Neuronal stem cell (in vitro differentiated cells): ENCODE measurements around the gene CUEDC2.

Experiments used
- DNase-seq: peaks from one replicate; pipeline ENCODE4 v3.0.0-alpha.2; 2013; ENCODE audit warnings: low spot score
- H2AFZ ChIP-seq: one replicate; pipeline ENCODE4 v1.6.1; 2013; ENCODE audit warnings: mild to moderate bottlenecking, low read length, inconsistent platforms
- H2AK5ac ChIP-seq: 2 replicates; pipeline ENCODE4 v1.6.1; 2013; ENCODE audit warnings: low read depth, mild to moderate bottlenecking, inconsistent platforms, low read length, moderate library complexity, mixed read lengths
- H2BK120ac ChIP-seq: 2 replicates; pipeline ENCODE4 v1.6.1; 2013; ENCODE audit warnings: low read depth, mild to moderate bottlenecking, inconsistent platforms, low read length, moderate library complexity, mixed read lengths
- H2BK12ac ChIP-seq: one replicate; pipeline ENCODE4 v1.6.1; 2013; ENCODE audit warnings: low read length, inconsistent platforms
- H2BK15ac ChIP-seq: 2 replicates; pipeline ENCODE4 v1.6.1; 2013; ENCODE audit warnings: mild to moderate bottlenecking, low read length, inconsistent platforms, mixed read lengths
- H2BK5ac ChIP-seq: one replicate; pipeline ENCODE4 v1.6.1; 2013; ENCODE audit warnings: inconsistent platforms, mild to moderate bottlenecking, low read length, moderate library complexity
- H3K14ac ChIP-seq: one replicate; pipeline ENCODE4 v1.6.1; 2013; ENCODE audit warnings: low read length, inconsistent platforms
- H3K18ac ChIP-seq: 2 replicates; pipeline ENCODE4 v1.6.1; 2013; ENCODE audit warnings: low read length, inconsistent platforms
- H3K23ac ChIP-seq: 2 replicates; pipeline ENCODE4 v1.6.1; 2013; ENCODE audit warnings: low read depth, mild to moderate bottlenecking, mixed read lengths, low read length, inconsistent platforms; ENCODE audit not compliant: poor library complexity
- H3K27ac ChIP-seq: replicated peaks from 3 replicates; pipeline ENCODE4 v1.5.1; 2013; ENCODE audit warnings: low read length, inconsistent platforms
- H3K27me3 ChIP-seq, 3 experiments: 2 replicates each; pipeline ENCODE4 v1.6.1; 2013; ENCODE audit warnings: low read length in 3 of 3, mild to moderate bottlenecking in 2 of 3, inconsistent platforms in 1 of 3, low read depth in 1 of 3, mixed read lengths in 1 of 3, moderate library complexity in 1 of 3; ENCODE audit not compliant: control insufficient read depth in 3 of 3, insufficient read depth in 3 of 3
- H3K36me3 ChIP-seq, 2 donors: replicated peaks in 1 of 2; 2 replicates each; pipeline ENCODE4 v1.6.1; 2013; ENCODE audit warnings: low read length in 2 of 2; ENCODE audit not compliant: control insufficient read depth in 2 of 2, insufficient read depth in 2 of 2
- H3K4ac ChIP-seq: 2 replicates; pipeline ENCODE4 v1.6.1; 2013; ENCODE audit warnings: inconsistent platforms, mild to moderate bottlenecking, low read length, moderate library complexity
- H3K4me1 ChIP-seq, 2 donors: 1 replicate in 1 of 2; 2 replicates in 1 of 2; pipeline ENCODE4 v1.6.1; 2013; ENCODE audit warnings: low read length in 2 of 2, low read depth in 1 of 2; ENCODE audit not compliant: control insufficient read depth in 2 of 2, insufficient read depth in 1 of 2
- H3K4me2 ChIP-seq: one replicate; pipeline ENCODE4 v1.6.1; 2013; ENCODE audit warnings: mild to moderate bottlenecking, low read length, inconsistent platforms; ENCODE audit not compliant: insufficient read depth, poor library complexity, severe bottlenecking
- H3K4me3 ChIP-seq, 2 donors: 2 replicates each; pipeline ENCODE4 v1.5.1; 2013; ENCODE audit warnings: low read length in 2 of 2, mild to moderate bottlenecking in 2 of 2, inconsistent platforms in 1 of 2, moderate library complexity in 1 of 2
- H3K79me1 ChIP-seq: one replicate; pipeline ENCODE4 v1.6.1; 2013; ENCODE audit warnings: low read depth, mild to moderate bottlenecking, inconsistent platforms, low read length, moderate library complexity
- H3K9ac ChIP-seq: one replicate; pipeline ENCODE4 v1.6.1; 2013; ENCODE audit warnings: mild to moderate bottlenecking, low read depth, low read length, inconsistent platforms; ENCODE audit not compliant: poor library complexity
- H3K9me3 ChIP-seq, 2 donors: replicated peaks in 1 of 2; 2 replicates each; pipeline versions ENCODE3 to v1.6.1; 2013; ENCODE audit warnings: low read length in 2 of 2, mild to moderate bottlenecking in 2 of 2, inconsistent platforms in 1 of 2, low read depth in 1 of 2, mixed read lengths in 1 of 2, moderate library complexity in 1 of 2; ENCODE audit not compliant: control insufficient read depth in 2 of 2, insufficient read depth in 1 of 2
- H4K8ac ChIP-seq: one replicate; pipeline ENCODE4 v1.6.1; 2013; ENCODE audit warnings: low read depth, mild to moderate bottlenecking, inconsistent platforms, low read length, moderate library complexity
- H4K91ac ChIP-seq: one replicate; pipeline ENCODE4 v1.6.1; 2013; ENCODE audit warnings: low read length, low read depth, mild to moderate bottlenecking, inconsistent platforms; ENCODE audit not compliant: poor library complexity
- WGBS, 2 donors: extraction: QIAGEN DNeasy Blood & Tissue Kit; methylation state at CpG; one replicate each; pipeline ENCODE4 v1.1.7; 2013; ENCODE audit warnings: missing lambda C conversion rate in 2 of 2, mixed read lengths in 1 of 2; ENCODE audit not compliant: insufficient read length in 2 of 2, insufficient replicate concordance in 1 of 2; ENCODE audit errors: extremely low coverage in 2 of 2; 5-methylcytosine and 5-hydroxymethylcytosine counted together

Gene CUEDC2

DNA sequence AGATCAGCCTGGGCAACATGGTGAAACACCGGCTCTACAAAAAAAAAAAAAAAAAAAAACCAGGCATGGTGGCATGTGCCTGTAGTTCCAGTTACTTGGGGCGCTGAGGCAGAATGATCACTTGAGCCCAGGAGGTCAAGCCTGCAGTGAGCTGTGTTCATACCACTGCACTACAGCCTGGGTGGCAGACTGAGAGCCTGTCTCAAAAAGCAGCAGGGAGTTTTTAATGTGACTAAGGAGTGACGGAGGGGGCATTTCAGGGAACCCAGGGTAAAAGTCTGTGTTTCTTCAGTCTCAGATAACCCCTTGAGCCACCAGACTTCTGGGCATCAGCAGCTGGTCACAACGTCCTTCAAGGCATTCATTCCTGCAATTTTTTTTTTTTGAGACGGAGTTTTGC, 21.1 kb upstream of the CUEDC2 start:
- Histone ChIP-seq H3K9ac (no peak overlapping the region), H3K23ac (no peak overlapping the region), H2BK12ac (no peak overlapping the region), H2BK15ac (no peak overlapping the region), H3K4me2 (no peak overlapping the region), H2BK5ac (no peak overlapping the region), H2BK120ac (no peak overlapping the region), H3K18ac (no peak overlapping the region), H3K4me1 (peaks cover 7 to 20% of the 10 kb centered on the region in 2 donors), H3K9me3 (no peaks in the 10 kb centered on the region), H4K8ac (no peak overlapping the region), H2AFZ (no peak overlapping the region), H2AK5ac (no peak overlapping the region), H3K27ac (no peak overlapping the region), H3K36me3 (peaks cover 0 to 4% of the 10 kb centered on the region in 2 donors), H3K4ac (no peak overlapping the region), H4K91ac (no peak overlapping the region), H3K27me3 (peaks cover 0 to 7% (median 2%) of the 10 kb centered on the region in 3 experiments), H3K14ac (no peak overlapping the region), H3K4me3 (no peak overlapping the region), H3K79me1 (no peaks in the 10 kb centered on the region)
- WGBS, 2 donors = no CpG with 5 or more reads among the region's 5 CpGs
- DNase-seq = no peak

DNA sequence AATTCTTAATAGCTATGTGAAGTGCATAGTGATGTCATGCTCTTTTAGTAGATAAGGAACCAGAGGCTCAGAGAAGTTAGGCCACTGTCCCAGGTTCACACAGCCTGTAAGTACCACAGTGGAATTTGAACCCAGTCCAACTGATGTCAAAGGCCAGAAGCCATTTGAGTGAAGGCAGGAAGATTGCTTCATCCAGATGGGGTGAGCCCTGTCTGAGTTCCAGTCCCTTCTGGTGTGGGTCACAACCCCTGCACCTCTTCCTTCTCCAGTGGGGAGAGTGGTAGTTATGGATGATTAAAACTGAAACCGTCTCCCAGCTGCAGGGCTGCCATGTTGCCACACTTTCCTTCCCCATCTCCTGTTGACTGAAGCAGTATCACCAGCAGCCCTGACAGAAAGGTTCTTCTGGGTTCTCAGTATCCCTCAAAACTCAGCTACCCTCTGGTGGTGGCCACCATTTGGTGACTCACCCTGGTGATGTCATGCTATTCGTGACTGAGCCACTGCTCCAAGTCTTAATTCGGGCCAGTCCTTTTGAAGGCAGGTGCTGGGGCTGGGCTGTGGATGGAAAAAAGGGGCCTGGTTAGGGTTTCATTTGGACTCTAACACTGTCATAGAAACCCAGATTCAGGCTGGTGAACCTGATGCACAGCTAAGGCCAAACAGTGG, 20.4 kb upstream of the CUEDC2 start:
- no CpG with 5 or more reads among the region's 3 CpGs for WGBS, 2 donors
- Histone ChIP-seq H3K9ac (no peak overlapping the region), H3K14ac (no peak overlapping the region), H4K8ac (no peak overlapping the region), H2BK120ac (no peak overlapping the region), H4K91ac (no peak overlapping the region), H3K27me3 (peaks cover 0 to 7% (median 2%) of the 10 kb centered on the region in 3 experiments), H2BK5ac (no peak overlapping the region), H3K18ac (no peak overlapping the region), H3K79me1 (no peaks in the 10 kb centered on the region), H2BK15ac (no peak overlapping the region), H3K36me3 (peaks cover 0 to 4% of the 10 kb centered on the region in 2 donors), H2AFZ (no peak overlapping the region), H3K4me3 (no peak overlapping the region), H3K4me2 (no peak overlapping the region), H2BK12ac (no peak overlapping the region), H3K27ac (no peak overlapping the region), H3K4ac (no peak overlapping the region), H3K9me3 (no peaks in the 10 kb centered on the region), H3K23ac (no peak overlapping the region), H2AK5ac (no peak overlapping the region), H3K4me1 (peaks cover 7 to 20% of the 10 kb centered on the region in 2 donors)
- no peak for DNase-seq

DNA sequence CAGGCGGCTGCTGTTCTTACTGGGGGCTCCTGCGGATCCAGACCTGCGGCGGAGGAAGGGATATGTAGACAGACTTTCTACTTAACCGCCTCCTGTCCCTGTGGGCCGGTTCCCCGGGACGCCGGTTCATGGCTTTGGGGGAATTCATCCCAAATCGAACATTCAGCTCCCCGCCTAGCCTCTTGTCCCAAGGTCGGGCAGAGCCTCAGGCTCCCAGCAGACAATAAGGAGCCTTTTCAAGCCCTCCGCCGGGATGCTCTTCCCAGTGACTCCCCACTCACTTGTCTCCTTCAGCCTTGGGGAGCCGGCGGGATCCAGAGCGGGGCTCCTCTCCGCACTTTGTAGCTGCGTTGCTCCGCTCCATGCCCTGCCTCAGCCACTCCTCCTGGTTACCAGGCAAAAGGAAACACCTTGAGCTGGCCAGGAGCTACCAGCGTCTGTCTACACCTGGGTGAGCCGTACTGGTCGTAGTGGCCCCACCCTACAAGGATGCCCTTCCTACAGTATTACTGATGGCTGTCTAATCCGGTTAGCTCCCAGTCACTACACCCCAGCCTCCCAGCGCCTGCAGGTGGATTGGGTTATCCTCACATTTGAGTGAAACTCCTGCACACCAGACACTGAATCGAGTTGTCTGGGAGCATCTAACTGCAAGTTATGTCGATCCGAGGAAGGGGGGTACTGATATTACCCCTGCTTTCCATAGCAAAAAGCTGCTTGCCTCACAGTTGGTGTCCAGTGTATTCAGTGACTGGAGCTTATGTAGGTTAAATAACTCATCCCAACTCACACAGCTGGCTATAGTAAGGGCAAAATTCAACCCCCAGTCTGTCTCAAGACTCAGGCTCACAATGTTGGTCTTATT, 19.0 kb upstream of the CUEDC2 start, which contains the start of gene C10orf95:
Gene C10orf95, minus strand, starts transcription at position 439 of the 865 bp plus-strand sequence. CDS start 450 bp downstream, outside the sequence.
- peak within 1 kb of the TSS; percentile 90 for H3K9ac ChIP-seq
- H3K18ac ChIP-seq = peak within 1 kb of the TSS; percentile 94
- no peaks in the 10 kb centered on the region for H3K9me3 ChIP-seq
- H2BK12ac ChIP-seq = no peak within 1 kb of the TSS
- DNase-seq = no peak
- no peak within 1 kb of the TSS for H2BK15ac ChIP-seq
- peaks cover 7 to 20% of the 10 kb centered on the region in 2 donors for H3K4me1 ChIP-seq
- H2BK5ac ChIP-seq = peak within 1 kb of the TSS; percentile 3
- peak within 1 kb of the TSS; percentile 76 for H3K23ac ChIP-seq
- peak within 1 kb of the TSS; percentile 61 for H2BK120ac ChIP-seq
- no peak within 1 kb of the TSS for H4K91ac ChIP-seq
- peak within 1 kb of the TSS; percentile 21 for H3K14ac ChIP-seq
- H3K79me1 ChIP-seq = no peaks in the 10 kb centered on the region
- no peak within 1 kb of the TSS for H3K4ac ChIP-seq
- WGBS, 2 donors = no CpG with 5 or more reads among the region's 28 CpGs
- H3K4me2 ChIP-seq = peak within 1 kb of the TSS; percentile 95
- peak within 1 kb of the TSS; percentile 93 for H2AFZ ChIP-seq
- H3K27ac ChIP-seq = no peak within 1 kb of the TSS
- H3K36me3 ChIP-seq = peaks cover 0 to 4% of the 10 kb centered on the region in 2 donors
- peak within 1 kb of the TSS; percentile 73 to 80 for H3K4me3 ChIP-seq
- H3K27me3 ChIP-seq = peaks cover 0 to 7% (median 2%) of the 10 kb centered on the region in 3 experiments
- H4K8ac ChIP-seq = no peak within 1 kb of the TSS
- H2AK5ac ChIP-seq = peak within 1 kb of the TSS; percentile 84
